ENCODE data around the gene FGFRL1.

DNA sequence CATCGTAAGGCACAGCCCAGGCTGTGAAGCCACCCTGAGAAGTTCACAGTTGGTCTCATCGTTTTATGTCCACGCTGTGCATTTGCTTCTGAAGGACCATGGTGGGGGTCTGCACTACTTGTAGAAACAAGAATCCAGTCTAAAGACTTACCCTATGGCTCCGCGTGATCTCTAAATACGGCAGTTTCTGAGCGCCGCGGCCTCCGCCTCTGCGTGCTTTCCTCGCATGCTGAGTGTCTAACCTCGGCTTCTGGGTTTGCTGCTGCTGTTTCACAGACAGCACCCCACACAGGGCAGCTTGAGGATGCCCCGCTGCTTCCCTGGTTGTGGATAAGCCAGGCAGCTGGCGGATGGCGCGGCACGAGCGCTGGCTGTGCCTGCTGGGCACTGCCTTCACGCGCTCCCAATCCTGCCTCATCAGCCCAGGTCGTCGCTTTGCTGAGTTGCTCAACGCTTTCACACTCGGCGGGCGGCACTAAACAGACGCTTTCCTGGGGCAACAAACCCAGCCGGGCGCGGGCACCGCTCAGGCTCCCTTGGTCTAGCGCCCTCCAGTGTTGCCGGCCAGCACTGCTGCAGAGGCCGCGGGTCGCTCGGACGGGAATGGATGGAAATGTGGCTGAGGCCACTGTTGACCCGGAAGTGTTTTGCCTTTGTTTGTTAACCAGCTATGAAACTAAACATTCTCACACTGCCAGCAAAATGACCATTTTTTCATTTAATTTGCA lies 39.2 kb downstream of the FGFRL1 start:
- peak; percentile 38 for TF ChIP-seq CTCF (CRISPR knock-in tag; IDR thresholded peaks at IDR 0.05)
- no peak for TF ChIP-seq YY1 (IDR thresholded peaks at IDR 0.05; ENCODE audit: insufficient read depth, insufficient replicate concordance, low read depth, low read length)
- TF ChIP-seq REPIN1 (CRISPR knock-in tag; IDR thresholded peaks at IDR 0.05; ENCODE audit: borderline replicate concordance, low read depth): no peak
- no peak for TF ChIP-seq ZFP90 (CRISPR knock-in tag; IDR thresholded peaks at IDR 0.05; ENCODE audit: borderline replicate concordance)
- no peak for TF ChIP-seq ZNF850 (CRISPR knock-in tag; conservative IDR thresholded peaks at IDR 0.05)
- TF ChIP-seq POLR2A (IDR thresholded peaks at IDR 0.05; ENCODE audit: insufficient read depth in 1 of 2, low read depth in 2 of 2, low read length in 2 of 2): no peak
- no peak for TF ChIP-seq EZH2 (conservative IDR thresholded peaks at IDR 0.05; ENCODE audit: low read depth, low read length)
- no peak for TF ChIP-seq MXI1 (IDR thresholded peaks at IDR 0.05; ENCODE audit: borderline replicate concordance, low read depth, low read length)
- TF ChIP-seq, protein P1, sequence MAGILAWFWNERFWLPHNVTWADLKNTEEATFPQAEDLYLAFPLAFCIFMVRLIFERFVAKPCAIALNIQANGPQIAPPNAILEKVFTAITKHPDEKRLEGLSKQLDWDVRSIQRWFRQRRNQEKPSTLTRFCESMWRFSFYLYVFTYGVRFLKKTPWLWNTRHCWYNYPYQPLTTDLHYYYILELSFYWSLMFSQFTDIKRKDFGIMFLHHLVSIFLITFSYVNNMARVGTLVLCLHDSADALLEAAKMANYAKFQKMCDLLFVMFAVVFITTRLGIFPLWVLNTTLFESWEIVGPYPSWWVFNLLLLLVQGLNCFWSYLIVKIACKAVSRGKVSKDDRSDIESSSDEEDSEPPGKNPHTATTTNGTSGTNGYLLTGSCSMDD (CRISPR knock-in tag; IDR thresholded peaks at IDR 0.05): no peak
- no peak for TF ChIP-seq KAT8 (CRISPR knock-in tag; IDR thresholded peaks at IDR 0.05)
- no peak for TF ChIP-seq TCF12 (IDR thresholded peaks at IDR 0.05)
- TF ChIP-seq TCF12 (CRISPR knock-in tag; IDR thresholded peaks at IDR 0.05): no peak
- TF ChIP-seq ARID2 (CRISPR knock-in tag; IDR thresholded peaks at IDR 0.05; ENCODE audit: borderline replicate concordance): no peak

Measured in HepG2 (cell line).